HG03159 (cell line): ENCODE measurements around the gene IFNA2.
"Not testable (repeated sequence)": the region's sequence is repeated elsewhere in the genome, so short reads cannot be mapped to it uniquely, and the experiment has no call there.

Experiments used
- ATAC-seq: cut with Tn5 transposase; IDR thresholded peaks from one replicate; pipeline ENCODE4 v1.9.1; 2021; ENCODE audit warnings: mild to moderate bottlenecking, moderate library complexity; ENCODE audit not compliant: unreplicated experiment

IFNA2 gene

GRCh38 chr9:21383627-21384026 lies 1.6 kb downstream of the IFNA2 start:
- no peak for ATAC-seq

DNA sequence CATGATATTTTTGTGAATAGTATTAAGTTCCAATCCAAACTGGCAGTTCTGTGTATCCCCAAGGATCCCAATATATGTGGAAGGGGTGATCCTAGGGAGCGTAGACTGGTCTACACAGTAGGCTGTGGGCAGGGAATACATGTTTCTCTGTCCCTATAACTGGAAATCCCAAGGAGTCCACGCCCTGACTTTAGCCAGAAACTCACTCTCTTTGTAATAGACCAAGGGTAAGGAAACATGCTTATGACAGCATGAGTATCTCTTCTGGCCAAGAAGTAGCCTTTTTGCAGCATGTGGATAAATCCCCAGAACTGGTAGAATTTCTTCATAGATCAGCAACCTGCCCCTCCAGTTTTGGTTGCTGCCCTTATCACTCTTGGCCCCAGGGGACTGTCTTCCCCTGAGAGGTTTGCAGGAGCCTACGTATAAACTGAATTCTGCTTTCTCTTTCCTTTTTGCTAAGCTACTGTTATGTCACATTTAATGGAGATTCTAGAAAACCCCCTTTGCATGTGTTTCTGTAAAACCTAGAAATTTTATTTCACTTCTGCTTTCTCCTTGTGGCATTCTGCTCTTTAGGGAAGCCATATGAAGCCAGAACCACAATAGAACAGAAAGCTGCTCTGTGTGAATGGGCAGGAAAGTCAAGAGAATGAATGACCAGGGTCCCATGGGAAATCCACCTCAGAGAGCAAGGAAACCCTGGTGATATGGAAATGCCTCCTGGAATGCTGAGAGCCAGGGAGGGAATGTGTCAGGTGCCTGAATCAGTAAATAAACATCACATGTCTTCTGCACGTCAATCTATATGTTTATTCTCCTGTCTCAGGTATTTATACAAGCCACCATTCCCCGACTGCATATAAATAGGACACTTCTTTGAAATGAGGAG lies 3.5 kb downstream of the IFNA2 start:
- peak; percentile 98 for ATAC-seq

DNA sequence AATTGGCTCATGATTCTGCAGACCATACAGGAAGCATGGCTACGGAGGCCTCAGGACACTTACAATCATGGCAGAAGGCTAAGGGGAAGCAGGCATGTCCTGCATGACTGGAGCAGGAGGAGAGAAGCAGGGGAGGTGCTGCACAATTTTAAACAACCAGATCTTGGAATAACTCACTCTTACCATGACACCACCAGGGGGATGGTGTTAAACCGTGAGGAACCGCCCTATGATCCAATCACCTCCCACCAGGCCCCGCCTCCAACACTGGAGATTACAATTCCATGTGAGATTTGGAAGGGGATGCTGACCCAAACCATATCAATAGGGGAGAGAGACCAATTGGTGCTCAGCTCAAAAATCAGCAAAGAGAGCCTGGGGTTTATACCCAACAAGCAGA lies 13.7 kb downstream of the IFNA2 start:
- not testable (repeated sequence) for ATAC-seq

GRCh38 chr9:21367957-21368356 lies 17.2 kb downstream of the IFNA2 start, which contains the start of gene IFNA13:
TSS of gene IFNA13 (minus strand) at chr9:21368057. CDS start at chr9:21368010, 47 bp downstream.
- no peak for ATAC-seq

DNA sequence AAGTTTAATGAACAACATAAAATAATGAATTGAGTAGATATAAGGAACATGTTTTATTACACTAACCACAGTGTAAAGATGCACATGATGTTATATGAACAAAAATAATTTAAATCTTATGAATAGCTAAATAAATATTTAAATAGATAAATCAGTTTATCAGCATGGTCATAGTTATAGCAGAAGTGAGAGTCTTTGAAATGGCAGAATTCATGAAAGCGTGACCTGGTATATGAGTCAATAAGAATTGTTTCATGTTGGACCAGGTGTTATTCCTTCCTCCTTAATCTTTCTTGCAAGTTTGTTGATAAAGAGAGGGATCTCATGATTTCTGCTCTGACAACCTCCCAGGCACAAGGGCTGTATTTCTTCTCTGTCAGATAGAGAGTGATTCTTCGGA lies 18.0 kb downstream of the IFNA2 start:
- ATAC-seq: peak; percentile 99

DNA sequence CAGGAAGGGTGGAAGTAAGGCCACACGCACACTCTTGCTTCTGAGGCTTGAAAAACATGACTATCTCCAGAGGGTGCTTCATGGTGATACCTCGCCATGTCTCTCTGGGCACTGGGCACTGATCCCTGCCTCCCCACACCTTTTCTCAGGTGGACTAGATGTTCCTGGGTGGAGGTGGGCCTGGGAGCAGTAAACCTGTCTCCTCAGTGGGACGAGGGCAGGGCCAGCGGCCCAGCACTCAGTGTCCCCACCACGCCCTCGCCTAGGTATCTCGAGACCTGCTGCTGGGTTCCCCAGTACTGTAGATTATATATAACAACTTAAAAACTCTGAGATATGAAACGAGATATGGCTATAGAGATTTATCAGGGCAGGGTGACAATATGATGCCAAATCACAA lies 22.9 kb downstream of the IFNA2 start:
- ATAC-seq: no peak

GRCh38 chr9:21357479-21358460 lies 27.4 kb downstream of the IFNA2 start:
- ATAC-seq: peak; percentile 93

DNA sequence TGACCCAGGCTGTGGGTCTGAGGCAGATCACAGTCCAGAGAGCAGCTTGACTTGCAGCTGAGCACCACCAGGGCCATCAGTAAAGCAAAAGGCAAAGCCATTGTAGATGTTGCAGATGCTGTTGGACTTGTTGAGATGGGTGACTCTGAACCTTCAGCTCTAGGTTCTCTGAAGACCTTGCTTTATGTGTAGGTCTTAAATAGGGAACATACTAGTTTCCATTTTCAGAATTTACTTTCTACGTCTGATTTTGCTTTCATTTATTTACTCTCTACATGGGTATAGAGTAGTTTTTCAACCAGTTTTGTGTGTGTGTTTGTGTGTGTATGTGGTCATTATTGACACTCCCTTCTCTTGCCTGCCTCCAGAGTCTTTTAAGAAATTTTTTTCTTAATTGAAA lies 34.4 kb downstream of the IFNA2 start, which contains the start of gene IFNA6:
IFNA6 (minus strand) TSS at position 101 of the 400 bp plus-strand sequence; CDS start at position 101, 0 bp downstream.
- no peak for ATAC-seq

GRCh38 chr9:21348430-21348970 lies 36.7 kb downstream of the IFNA2 start:
- no peak for ATAC-seq

- ATAC-seq: no peak
Observed at GRCh38 chr9:21340735-21341134, 44.5 kb downstream of the IFNA2 start.

DNA sequence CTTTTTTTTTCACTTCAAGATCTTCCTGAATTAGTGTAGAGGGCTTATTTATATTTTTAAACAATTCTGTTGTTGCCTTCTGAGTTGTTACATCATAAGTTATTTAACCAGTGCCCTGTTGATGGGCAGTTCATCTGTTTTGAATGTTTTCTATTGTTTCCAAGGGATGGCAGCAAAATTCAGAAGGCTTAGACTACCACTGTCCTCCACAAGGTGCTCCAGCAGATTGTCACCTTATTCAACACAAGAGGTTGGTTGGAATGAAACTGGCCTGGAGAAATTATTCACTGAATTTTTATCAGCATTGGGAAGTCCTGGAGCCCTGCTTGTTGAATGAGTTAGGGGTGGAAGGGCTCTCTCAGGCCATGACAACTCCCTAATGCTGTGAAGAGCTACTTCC lies 48.7 kb downstream of the IFNA2 start:
- ATAC-seq: no peak

- ATAC-seq: peak; percentile 85
Observed at GRCh38 chr9:21334701-21335632, 50.2 kb downstream of the IFNA2 start, which contains the start of gene KLHL9. TSS of gene KLHL9 (minus strand) at chr9:21335404. CDS start at chr9:21334859, 545 bp downstream.
